ENCODE results near the gene PMFBP1. TPM values are rescaled to one million over a fixed set of nuclear protein-coding genes. Genes with fewer than 3 reads are reported as not detected.

The PMFBP1 gene
- total RNA-seq, 1 experiment from 2014 or later: 0.55 TPM

- Histone ChIP-seq H3K4me1 (replicated peaks; ENCODE audit: insufficient read depth) (no peaks in the 10 kb centered on the region), H2AFZ (no peak overlapping the region), H3F3A (ENCODE audit: insufficient read depth, low read depth) (no peaks in the 10 kb centered on the region), H3K4me2 (no peak overlapping the region), H3K9me2 (ENCODE audit: insufficient read depth) (no peaks in the 10 kb centered on the region), H4K20me1 (ENCODE audit: insufficient read depth) (no peaks in the 10 kb centered on the region), H3K27me3 (ENCODE audit: insufficient read depth, low read depth) (peaks cover 77% of the 10 kb centered on the region), H3K4me3 (no peak overlapping the region), H3K79me2 (ENCODE audit: low read depth) (no peaks in the 10 kb centered on the region), H3K27ac (no peak overlapping the region), H3K9me3 (ENCODE audit: insufficient read depth, low read depth) (no peaks in the 10 kb centered on the region), H3K36me3 (ENCODE audit: low read depth) (no peaks in the 10 kb centered on the region)
- TF ChIP-seq EZH2 (IDR thresholded peaks at IDR 0.05; ENCODE audit: low read depth): no peak
- TF ChIP-seq, protein P1, sequence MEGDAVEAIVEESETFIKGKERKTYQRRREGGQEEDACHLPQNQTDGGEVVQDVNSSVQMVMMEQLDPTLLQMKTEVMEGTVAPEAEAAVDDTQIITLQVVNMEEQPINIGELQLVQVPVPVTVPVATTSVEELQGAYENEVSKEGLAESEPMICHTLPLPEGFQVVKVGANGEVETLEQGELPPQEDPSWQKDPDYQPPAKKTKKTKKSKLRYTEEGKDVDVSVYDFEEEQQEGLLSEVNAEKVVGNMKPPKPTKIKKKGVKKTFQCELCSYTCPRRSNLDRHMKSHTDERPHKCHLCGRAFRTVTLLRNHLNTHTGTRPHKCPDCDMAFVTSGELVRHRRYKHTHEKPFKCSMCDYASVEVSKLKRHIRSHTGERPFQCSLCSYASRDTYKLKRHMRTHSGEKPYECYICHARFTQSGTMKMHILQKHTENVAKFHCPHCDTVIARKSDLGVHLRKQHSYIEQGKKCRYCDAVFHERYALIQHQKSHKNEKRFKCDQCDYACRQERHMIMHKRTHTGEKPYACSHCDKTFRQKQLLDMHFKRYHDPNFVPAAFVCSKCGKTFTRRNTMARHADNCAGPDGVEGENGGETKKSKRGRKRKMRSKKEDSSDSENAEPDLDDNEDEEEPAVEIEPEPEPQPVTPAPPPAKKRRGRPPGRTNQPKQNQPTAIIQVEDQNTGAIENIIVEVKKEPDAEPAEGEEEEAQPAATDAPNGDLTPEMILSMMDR (conservative IDR thresholded peaks at IDR 0.05): no peak
- BruUV-seq (replicated peaks): no TSS peak
- ChIA-PET POLR2A (ENCODE audit: unreplicated experiment) (no interaction called here), CTCF (no interaction called here)
- intact Hi-C loops (cut with micrococcal nuclease; ENCODE audit: unreplicated experiment): no loop called here
- no peak for DNase-seq
Measured at GRCh38 chr16:72195609-72196008, 23.7 kb upstream of the PMFBP1 start.

DNA sequence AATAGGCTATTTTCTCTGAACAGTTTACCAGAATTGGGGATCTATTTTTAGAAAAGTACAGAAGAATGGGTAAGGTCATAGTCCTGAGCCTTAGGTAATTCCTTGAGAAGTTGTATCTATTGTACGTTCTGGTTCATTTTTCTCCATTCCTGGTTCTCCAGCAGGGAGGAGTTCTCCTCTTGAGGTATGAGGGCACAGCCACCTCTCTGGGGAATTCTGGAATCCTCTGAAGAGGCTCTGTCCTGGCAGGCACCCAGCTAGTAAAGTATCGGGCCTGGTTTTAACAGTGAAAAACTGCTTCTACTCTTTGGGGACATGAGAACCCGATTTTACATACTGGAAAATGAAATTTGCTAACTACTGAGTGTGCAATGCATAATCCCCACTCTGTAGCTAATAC is 19.6 kb upstream of the PMFBP1 start:
- POLR2A ChIA-PET (ENCODE audit: unreplicated experiment): no interaction called here

GRCh38 chr16:72189865-72190371 is 18.0 kb upstream of the PMFBP1 start:
- BruUV-seq (replicated peaks): no TSS peak
- H3K36me3 ChIP-seq (ENCODE audit: low read depth): no peaks in the 10 kb centered on the region
- no peak overlapping the region for H3K4me2 ChIP-seq

More for the DNA sequence above, 19.6 kb upstream of the PMFBP1 start:
- CTCF ChIA-PET: no interaction called here
- no peak for TF ChIP-seq EZH2 (IDR thresholded peaks at IDR 0.05; ENCODE audit: low read depth)
- TF ChIP-seq, protein P1 (conservative IDR thresholded peaks at IDR 0.05): no peak
- peaks cover 66% of the 10 kb centered on the region for H3K27me3 ChIP-seq (ENCODE audit: insufficient read depth, low read depth)
- no peaks in the 10 kb centered on the region for H3K36me3 ChIP-seq (ENCODE audit: low read depth)
- no peaks in the 10 kb centered on the region for H3K9me2 ChIP-seq (ENCODE audit: insufficient read depth)
- no peak for DNase-seq
- H3F3A ChIP-seq (ENCODE audit: insufficient read depth, low read depth): no peaks in the 10 kb centered on the region
- no TSS peak for BruUV-seq (replicated peaks)
- no peaks in the 10 kb centered on the region for H3K79me2 ChIP-seq (ENCODE audit: low read depth)
- no peak overlapping the region for H2AFZ ChIP-seq
- H3K9me3 ChIP-seq (ENCODE audit: insufficient read depth, low read depth): peaks cover 12% of the 10 kb centered on the region; the same call in 1 of the 2 replicates
- no peak overlapping the region for H3K4me3 ChIP-seq
- no peak overlapping the region for H3K27ac ChIP-seq
- intact Hi-C loops (cut with micrococcal nuclease; ENCODE audit: unreplicated experiment): no loop called here
- no peaks in the 10 kb centered on the region for H4K20me1 ChIP-seq (ENCODE audit: insufficient read depth)
- H3K4me2 ChIP-seq: no peak overlapping the region
- H3K4me1 ChIP-seq (replicated peaks; ENCODE audit: insufficient read depth): no peaks in the 10 kb centered on the region

More at GRCh38 chr16:72189865-72190371, 18.0 kb upstream of the PMFBP1 start:
- H3K9me3 ChIP-seq (ENCODE audit: insufficient read depth, low read depth): peaks cover 12% of the 10 kb centered on the region; the same call in 1 of the 2 replicates
- H3F3A ChIP-seq (ENCODE audit: insufficient read depth, low read depth): no peaks in the 10 kb centered on the region
- POLR2A ChIA-PET (ENCODE audit: unreplicated experiment): no interaction called here
- TF ChIP-seq, protein P1 (conservative IDR thresholded peaks at IDR 0.05): no peak
- TF ChIP-seq EZH2 (IDR thresholded peaks at IDR 0.05; ENCODE audit: low read depth): no peak
- no peak overlapping the region for H2AFZ ChIP-seq
- no peaks in the 10 kb centered on the region for H3K79me2 ChIP-seq (ENCODE audit: low read depth)
- intact Hi-C loops (cut with micrococcal nuclease; ENCODE audit: unreplicated experiment): no loop called here
- CTCF ChIA-PET: no interaction called here
- no peak overlapping the region for H3K27ac ChIP-seq
- H3K4me3 ChIP-seq: no peak overlapping the region
- peaks cover 67% of the 10 kb centered on the region for H3K27me3 ChIP-seq (ENCODE audit: insufficient read depth, low read depth)
- H3K9me2 ChIP-seq (ENCODE audit: insufficient read depth): no peaks in the 10 kb centered on the region
- no peaks in the 10 kb centered on the region for H4K20me1 ChIP-seq (ENCODE audit: insufficient read depth)
- DNase-seq: no peak
- no peaks in the 10 kb centered on the region for H3K4me1 ChIP-seq (replicated peaks; ENCODE audit: insufficient read depth)

All from PC-9 (cell line).